Subcutaneous adipose tissue (tissue), 4 donors: ENCODE measurements around the gene GLG1. TPM values are rescaled to one million over a fixed set of nuclear protein-coding genes. Genes with fewer than 3 reads are reported as not detected.

Source experiments
- CTCF ChIP-seq: fragments of 450-650 bp; IDR thresholded peaks from one replicate; pipeline ENCODE4 v1.5.1; 2016; ENCODE audit warnings: low read depth, mild to moderate bottlenecking, control low read depth, antibody characterized with exemption, moderate library complexity
- total RNA-seq, 4 donors: library from RNA; depleted of rRNA; stranded (reverse); fragments of >200 nt; gene quantifications; one replicate each; pipeline ENCODE4 v1.1.0, GENCODE V29; 2016

Gene GLG1
- total RNA-seq, 4 donors from 2014 or later: 138 to 168 (median 150) TPM

GRCh38 chr16:74570412-74571301 is 36.3 kb downstream of the GLG1 start:
- no peak for TF ChIP-seq CTCF

- TF ChIP-seq CTCF: no peak
Observed at GRCh38 chr16:74568961-74569631, 37.8 kb downstream of the GLG1 start.

DNA sequence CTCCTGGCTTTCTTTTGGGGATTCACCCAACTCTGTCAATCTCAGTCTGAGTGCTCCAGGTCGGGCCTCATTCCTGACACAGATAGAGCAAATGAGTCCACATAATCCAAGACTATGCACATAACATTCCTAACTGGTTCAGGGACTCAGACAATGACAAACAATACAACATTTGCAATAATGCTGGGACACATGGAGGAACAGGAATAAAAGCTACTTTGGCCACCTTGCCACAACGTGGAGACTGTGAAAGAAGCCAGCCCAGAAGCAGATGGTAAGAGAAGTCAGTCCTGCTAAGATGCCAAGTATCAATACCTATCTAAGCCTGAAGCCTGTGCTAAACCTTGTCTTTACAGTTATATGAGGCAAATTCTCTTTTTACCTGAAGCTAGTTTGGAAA is 39.0 kb downstream of the GLG1 start:
- no peak for TF ChIP-seq CTCF

DNA sequence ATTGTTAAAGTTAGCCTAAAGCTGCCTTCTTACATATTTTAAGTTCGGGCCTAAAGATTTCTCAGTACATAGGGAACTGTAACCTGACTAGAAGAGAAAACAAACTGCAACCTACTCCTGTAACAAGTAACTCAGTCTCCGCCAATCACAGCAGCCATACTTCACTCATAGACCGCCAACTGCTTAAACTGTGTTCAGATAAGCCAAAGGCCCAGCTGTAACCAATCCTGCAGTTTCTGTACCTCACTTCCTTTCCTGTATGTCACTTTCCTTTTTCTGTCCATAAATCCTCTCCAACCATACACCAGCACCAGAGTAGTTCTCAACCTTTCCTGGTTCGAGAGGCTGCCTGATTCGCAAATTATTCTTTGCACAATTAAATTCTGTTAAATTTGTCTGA is 41.5 kb downstream of the GLG1 start:
- TF ChIP-seq CTCF: no peak

DNA sequence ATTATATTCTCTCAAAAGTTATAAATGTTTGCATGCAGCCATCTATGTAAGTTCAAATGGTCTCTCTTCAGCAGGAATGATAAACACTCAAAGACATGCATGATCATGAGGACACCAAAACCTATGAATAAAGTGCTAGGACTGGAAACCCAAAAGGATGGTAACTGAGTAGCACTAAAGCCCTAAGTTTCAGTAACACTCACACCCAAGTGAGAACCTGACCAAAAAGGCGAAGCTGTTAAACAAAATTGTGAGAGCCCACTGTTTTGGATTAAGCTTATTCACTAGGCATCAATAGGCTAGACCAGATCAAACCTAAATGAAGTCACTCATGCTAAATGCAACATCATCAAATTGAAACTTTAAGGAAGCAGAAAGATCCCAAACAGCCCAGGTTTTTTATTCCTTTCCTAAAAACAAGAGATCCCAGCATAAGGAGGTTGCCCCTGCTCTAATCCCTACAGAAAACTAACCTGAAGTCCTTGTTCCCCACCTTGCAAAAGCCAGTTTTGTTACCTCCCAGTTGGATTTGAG is 42.4 kb downstream of the GLG1 start:
- no peak for TF ChIP-seq CTCF

- no peak for TF ChIP-seq CTCF
Observed at GRCh38 chr16:74563828-74564263, 43.1 kb downstream of the GLG1 start.

GRCh38 chr16:74562117-74562516 is 44.8 kb downstream of the GLG1 start:
- no peak for TF ChIP-seq CTCF
